ENCODE data around the gene P2RX7.

The P2RX7 gene

GRCh38 chr12:121167951-121168350 lies 35.3 kb downstream of the P2RX7 start:
- in situ Hi-C loops (cut with HindIII; ENCODE audit: low sequenced_read_pairs), result no loop called here
- TF ChIP-seq CTCF (IDR thresholded peaks at IDR 0.05; ENCODE audit: low read depth, low read length, missing control alignments), result no peak

DNA sequence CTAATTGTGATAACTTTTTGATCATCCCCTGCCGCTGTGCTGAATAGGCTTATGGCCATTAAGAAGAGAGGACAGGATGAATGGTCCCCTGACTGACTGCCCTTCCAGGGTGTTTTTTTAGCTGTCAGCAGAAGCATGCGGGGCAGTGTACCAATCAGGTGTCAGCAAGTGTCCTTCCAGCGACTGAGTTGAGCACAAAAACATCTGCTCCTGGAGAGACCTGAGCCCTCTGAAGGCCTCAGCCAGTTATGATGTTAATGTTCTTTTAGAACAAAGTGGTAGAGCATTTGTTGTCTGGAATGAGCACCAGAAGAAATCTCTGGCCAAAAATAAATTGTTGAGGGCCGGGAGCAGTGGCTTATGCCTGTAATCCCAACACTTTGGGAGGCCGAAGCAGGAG lies 37.5 kb downstream of the P2RX7 start:
- no peak overlapping the region for H3K4me3 ChIP-seq (ENCODE audit: low read depth, low read length)
- in situ Hi-C loops (cut with HindIII; ENCODE audit: low sequenced_read_pairs), result no loop called here
- no peak for DNase-seq (ENCODE audit: low read depth)
- TF ChIP-seq CTCF (IDR thresholded peaks at IDR 0.05; ENCODE audit: low read depth, low read length, missing control alignments), result no peak

More at GRCh38 chr12:121167951-121168350, 35.3 kb downstream of the P2RX7 start:
- DNase-seq (ENCODE audit: low read depth), result no peak
- H3K4me3 ChIP-seq (ENCODE audit: low read depth, low read length), result no peak overlapping the region

GRCh38 chr12:121170611-121171260 lies 38.1 kb downstream of the P2RX7 start:
- peak; percentile 15 for DNase-seq (ENCODE audit: low read depth)
- in situ Hi-C loops (cut with HindIII; ENCODE audit: low sequenced_read_pairs), result no loop called here
- no peak overlapping the region for H3K4me3 ChIP-seq (ENCODE audit: low read depth, low read length)
- TF ChIP-seq CTCF (IDR thresholded peaks at IDR 0.05; ENCODE audit: low read depth, low read length, missing control alignments), result no peak

GRCh38 chr12:121172145-121172544 lies 39.5 kb downstream of the P2RX7 start:
- TF ChIP-seq CTCF (IDR thresholded peaks at IDR 0.05; ENCODE audit: low read depth, low read length, missing control alignments), result no peak
- no peak for DNase-seq (ENCODE audit: low read depth)
- H3K4me3 ChIP-seq (ENCODE audit: low read depth, low read length), result no peak overlapping the region
- in situ Hi-C loops (cut with HindIII; ENCODE audit: low sequenced_read_pairs), result no loop called here

DNA sequence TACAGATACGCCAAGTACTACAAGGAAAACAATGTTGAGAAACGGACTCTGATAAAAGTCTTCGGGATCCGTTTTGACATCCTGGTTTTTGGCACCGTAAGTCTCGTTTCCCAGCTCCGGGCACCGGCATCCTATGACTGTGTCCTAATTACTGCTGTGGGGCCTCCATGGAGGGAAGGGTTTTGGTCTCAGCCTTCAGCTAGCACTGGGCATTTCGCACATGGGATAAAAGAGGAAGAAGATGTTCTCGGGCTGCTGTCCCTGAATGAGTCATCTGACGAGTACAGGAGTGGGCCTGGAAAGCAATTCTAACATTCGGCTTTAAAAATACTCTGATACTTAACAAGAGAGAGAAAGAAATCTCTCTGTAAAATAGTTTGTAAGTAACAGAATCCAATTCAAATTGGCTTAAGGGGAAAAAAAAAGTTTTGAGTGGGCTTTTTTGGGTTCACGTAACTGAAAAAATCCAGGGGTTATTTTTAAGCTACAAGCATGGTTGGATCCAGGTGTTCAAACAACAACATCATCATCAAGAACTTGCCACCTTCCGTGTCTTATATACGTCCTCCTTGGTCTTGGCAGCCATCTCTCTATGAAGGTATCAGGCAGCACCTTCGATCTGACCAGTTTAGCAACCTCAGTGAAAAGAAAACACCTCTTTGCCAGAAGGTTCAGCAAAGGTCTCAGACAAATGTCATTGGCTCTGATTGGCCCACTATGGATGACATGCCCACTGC lies 42.9 kb downstream of the P2RX7 start:
- DNase-seq (ENCODE audit: low read depth), result no peak
- no peak for TF ChIP-seq CTCF (IDR thresholded peaks at IDR 0.05; ENCODE audit: low read depth, low read length, missing control alignments)
- in situ Hi-C loops (cut with HindIII; ENCODE audit: low sequenced_read_pairs), result no loop called here
- no peak overlapping the region for H3K4me3 ChIP-seq (ENCODE audit: low read depth, low read length)

GRCh38 chr12:121176826-121177529 lies 44.3 kb downstream of the P2RX7 start:
- no peak for TF ChIP-seq CTCF (IDR thresholded peaks at IDR 0.05; ENCODE audit: low read depth, low read length, missing control alignments)
- in situ Hi-C loops (cut with HindIII; ENCODE audit: low sequenced_read_pairs), result no loop called here
- no peak for DNase-seq (ENCODE audit: low read depth)
- H3K4me3 ChIP-seq (ENCODE audit: low read depth, low read length), result no peak overlapping the region

Measured in astrocyte of the cerebellum (primary cell).